Urothelium cell line (cell line): ENCODE results near the gene PREX1.
"Not testable (repeated sequence)": the region's sequence is repeated elsewhere in the genome, so short reads cannot be mapped to it uniquely, and the experiment has no call there.

Experiments
- DNase-seq: peaks from one replicate; pipeline ENCODE4 v3.0.0; 2011; ENCODE audit warnings: low spot score, mixed read lengths
- FAIRE-seq: peaks from 2 replicates; lab custom pipeline; 2011; peaks lifted over from hg19 to GRCh38; lab: Jason Lieb, UNC

The PREX1 gene

DNA sequence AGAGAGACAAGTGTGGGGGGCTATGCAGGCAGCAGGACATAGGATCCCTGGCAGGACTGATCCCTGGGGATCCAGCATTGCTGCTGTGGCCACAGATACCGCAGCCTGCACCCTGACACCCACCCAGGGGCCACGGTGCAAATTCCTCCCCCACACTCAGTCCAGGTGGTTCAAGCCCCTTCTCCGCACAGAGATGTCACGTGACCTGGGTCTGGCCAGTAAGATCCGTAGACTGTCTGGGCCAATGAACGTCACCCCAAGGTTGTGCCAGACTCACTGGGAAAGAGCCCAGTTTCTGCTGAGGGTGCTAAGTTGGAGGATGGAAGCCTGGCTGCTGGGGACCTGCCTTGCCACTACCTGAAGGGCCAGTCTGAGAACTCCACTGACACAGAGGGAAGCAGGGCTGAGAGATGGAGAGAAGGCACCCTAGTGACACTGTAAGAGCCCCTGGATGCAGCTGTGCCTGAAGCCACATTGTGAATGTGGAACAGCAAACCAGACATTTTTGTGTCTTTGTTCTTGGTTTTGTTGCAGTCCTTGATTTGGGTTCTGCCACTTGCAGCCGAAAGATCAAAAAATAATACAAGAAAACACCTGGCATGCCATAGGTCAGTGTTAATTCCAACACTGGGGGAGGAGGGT lies 228.6 kb downstream of the PREX1 start:
- peak; percentile 83 for FAIRE-seq
- DNase-seq: no peak

- FAIRE-seq: peak; percentile 50
Observed at GRCh38 chr20:48598303-48598941, 229.4 kb downstream of the PREX1 start.

GRCh38 chr20:48597521-48598302 lies 230.1 kb downstream of the PREX1 start:
- FAIRE-seq: peak; percentile 68
- DNase-seq: no peak

More at GRCh38 chr20:48598303-48598941, 229.4 kb downstream of the PREX1 start:
- DNase-seq: not testable (repeated sequence)

GRCh38 chr20:48596334-48596898 lies 231.4 kb downstream of the PREX1 start:
- DNase-seq: no peak
- FAIRE-seq: peak; percentile 81

DNA sequence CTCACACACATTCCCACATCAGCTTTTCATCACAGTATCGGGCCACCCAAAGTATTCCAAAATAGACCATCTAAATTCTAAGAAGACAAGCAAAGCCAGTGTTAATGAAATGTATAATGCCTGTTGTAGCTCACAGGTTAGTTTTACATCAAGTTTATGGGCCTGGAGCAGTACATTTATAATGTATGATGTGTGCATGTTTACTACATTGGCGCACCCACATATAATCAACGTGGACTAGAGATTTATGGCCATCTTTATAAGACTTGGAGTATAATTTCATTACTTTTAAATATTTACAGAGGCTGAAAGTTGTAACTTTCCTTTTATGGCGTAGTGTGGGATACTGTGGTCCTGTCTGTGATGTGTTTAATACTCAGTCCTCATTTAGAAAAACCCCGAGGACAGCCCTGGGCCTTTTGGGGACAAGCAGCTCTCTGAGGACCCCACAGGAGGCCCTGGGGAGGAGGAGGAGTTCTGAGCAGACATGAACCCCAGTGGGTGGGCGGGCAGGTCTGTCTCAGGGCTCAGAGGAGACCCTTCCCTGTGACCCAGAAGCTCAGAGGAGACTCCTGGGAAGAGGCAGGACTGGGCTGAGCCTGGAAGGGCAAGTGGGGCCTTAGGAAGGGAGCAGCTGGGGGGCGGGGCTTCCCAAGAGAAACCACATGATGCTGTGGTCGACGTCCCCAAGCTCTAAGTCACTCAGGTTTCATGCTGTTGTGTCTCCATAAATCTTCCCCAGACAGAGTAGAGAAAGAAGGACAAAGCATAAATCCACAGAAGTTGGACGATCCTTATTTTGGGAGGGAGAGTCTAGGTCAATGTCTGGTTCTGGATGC lies 232.1 kb downstream of the PREX1 start:
- DNase-seq (no peak), FAIRE-seq (no peak)

GRCh38 chr20:48594533-48594932 lies 233.3 kb downstream of the PREX1 start:
- no peak for DNase-seq

GRCh38 chr20:48592107-48592940 lies 235.5 kb downstream of the PREX1 start:
- FAIRE-seq: peak; percentile 86
- DNase-seq: no peak

More at GRCh38 chr20:48594533-48594932, 233.3 kb downstream of the PREX1 start:
- FAIRE-seq: no peak

DNA sequence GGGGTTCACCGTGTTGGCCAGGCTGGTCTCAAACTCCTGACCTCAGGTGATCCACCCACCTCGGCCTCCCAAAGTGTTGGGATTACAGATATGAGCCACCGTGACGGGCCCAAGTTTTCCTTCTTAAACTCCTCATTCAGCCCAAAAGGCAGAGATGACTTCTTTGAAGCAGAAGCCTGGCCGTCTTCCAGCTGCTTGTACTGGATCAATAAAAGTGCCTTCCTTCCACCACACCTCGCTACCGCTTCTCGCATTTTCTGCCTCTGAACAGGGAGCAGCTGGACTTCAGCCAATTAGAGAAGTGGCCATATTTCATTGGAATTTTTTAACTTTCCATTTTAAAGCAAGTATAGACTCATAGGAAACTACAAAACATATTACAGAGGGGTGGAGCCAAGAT lies 241.1 kb downstream of the PREX1 start:
- FAIRE-seq: no peak
- DNase-seq: no peak

DNA sequence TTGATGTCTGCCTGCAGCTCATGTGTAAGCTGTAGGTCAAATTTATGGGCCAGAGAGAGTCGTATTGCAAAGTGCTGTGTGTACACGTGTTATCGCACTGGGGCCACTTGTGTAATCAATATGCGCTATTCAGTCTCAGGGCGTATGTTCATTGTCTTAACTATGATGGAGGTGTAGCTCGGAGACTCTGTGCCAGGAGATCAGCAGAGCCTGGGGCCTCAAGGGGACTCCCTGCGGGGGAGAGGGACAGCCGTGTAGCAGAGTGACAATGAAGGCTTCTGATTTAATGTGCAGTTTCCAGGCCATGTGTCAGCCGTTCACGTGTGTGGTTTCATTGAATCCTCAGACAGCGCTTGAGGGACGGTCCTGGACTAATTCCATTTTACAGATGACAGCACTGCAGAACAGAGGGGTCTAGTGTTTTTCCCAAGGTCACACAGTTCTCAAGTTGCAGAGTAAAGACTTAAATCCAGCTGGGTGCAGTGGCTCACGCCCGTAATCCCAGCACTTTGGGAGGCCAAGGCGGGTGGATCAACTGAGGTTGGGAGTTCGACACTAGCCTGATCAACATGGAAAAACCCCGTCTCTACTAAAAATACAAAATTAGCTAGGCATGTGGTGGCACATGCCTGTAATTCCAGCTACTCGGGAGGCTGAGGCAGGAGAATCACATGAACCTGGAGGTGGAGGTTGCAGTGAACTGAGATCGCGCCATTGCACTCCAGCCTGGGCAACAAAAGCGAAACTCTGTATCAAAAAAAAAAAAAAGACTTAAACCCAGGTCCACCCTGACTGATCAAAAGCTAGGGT lies 242.5 kb downstream of the PREX1 start:
- DNase-seq (no peak), FAIRE-seq (peak; percentile 71)

- no peak for DNase-seq
- no peak for FAIRE-seq
Observed at GRCh38 chr20:48584391-48585060, 243.3 kb downstream of the PREX1 start.

DNA sequence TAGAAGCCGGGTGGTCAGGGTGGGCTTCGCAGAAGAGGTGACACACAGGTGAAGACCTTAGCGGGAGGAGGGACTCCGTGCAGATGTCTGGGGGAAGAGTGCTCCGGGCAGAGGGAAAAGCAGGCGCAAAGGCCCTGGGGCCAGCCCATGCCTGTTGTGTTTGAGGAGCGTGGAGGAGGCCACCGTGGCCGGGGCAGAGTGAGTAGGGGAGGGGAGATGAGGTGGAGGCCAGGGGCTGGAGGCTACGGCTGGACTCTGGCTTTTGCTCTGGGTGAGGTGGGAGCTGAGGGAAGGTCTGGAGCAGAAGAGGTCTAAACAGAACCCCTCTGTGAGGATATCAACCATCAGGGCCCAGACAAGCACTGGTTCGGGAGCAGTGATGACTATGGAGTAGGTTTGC lies 244.0 kb downstream of the PREX1 start:
- DNase-seq: no peak
- FAIRE-seq: no peak

GRCh38 chr20:48583171-48583570 lies 244.6 kb downstream of the PREX1 start:
- no peak for DNase-seq
- FAIRE-seq: no peak

DNA sequence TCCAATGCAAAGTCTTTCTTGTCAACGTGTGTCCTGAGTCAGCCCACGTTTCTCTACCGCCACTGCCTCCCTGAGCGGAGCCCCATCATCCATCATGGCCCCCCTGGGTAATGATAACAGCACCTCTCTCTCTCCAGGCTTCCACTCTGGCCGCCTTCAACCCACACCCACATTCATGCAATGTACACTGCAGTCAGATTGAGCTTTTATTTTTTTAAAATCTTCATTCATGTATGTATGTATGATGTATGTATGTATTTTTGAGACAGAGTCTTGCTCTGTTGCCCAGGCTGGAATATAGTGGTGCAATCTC lies 245.2 kb downstream of the PREX1 start:
- FAIRE-seq: no peak
- no peak for DNase-seq

DNA sequence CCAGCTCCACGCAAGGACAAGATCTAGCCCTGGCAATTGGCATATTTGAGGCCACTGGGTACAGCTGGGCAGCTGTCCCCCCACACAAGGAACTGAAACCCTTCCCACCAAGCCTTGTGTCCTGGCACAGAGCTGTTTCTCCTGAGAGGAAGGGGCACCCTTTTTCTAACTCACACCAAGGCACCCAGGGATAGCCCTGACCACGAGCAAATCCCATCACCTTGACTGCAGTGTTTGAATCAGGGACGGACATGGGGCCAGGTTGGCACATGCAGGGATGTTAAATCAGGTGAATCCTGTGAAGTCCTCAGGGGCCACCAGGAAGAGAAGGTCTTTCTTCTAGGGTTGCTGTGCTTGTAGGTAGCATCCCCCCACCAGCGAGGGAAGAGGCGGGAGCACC lies 246.6 kb downstream of the PREX1 start:
- DNase-seq: no peak
- no peak for FAIRE-seq

- DNase-seq: no peak
- no peak for FAIRE-seq
Observed at GRCh38 chr20:48578397-48579098, 249.3 kb downstream of the PREX1 start.

DNA sequence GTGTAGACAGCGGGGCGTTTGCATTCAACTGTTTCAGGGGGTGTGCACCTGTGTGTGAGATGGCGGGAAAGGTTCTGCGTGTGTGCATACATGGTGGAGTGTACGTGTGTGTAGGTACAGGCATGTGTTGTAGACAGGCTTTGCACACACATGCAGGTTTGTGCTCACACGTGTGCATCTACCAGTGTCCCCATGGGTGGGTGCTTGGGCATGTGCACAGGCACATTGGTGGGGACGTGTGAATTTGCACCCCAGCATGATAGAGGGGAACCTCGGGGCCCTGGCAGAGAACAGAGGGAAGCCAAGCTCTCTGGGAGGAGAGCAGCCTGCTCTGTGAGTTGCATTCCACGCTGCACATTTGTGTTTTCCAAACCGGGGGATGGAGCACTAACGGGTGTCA lies 250.2 kb downstream of the PREX1 start:
- DNase-seq (no peak), FAIRE-seq (no peak)

DNA sequence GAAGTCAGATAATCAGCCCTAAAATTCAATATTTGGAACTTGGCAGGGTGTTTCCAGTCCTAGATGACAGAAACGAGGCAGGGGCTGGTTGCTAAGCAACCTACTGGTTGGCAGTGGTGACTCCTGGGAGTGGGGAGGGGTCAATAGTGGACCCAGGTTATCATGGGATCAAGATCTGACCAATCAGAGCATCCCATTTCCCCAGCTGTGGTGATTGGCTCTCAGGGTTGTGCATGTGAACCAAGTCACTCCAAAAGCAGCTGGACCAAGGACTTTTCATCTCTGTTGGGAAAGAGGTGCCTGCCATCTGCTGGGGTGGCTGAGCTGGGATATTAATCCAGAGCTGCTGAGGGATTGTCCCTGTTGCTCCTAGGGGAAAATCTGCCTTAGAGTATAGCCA lies 253.4 kb downstream of the PREX1 start:
- FAIRE-seq (no peak), DNase-seq (no peak)
